Activated B cell treated with CpG ODN at 0.5 μM for 24 hours (primary cell): ENCODE measurements around the gene SHPK. TPM values are rescaled to one million over a fixed set of nuclear protein-coding genes. Genes with fewer than 3 reads are reported as not detected.
A peak's percentile ranks its signal among the peaks of the same experiment; 100 is the strongest.
"Not testable (repeated sequence)": the region's sequence is repeated elsewhere in the genome, so short reads cannot be mapped to it uniquely, and the experiment has no call there.

Experiments used
- ATAC-seq: fragments of 200-7000 bp; cut with Tn5 transposase; one replicate; pipeline ENCODE4 v1.10.0; 2021; ENCODE audit warnings: low read depth, mild to moderate bottlenecking, moderate library complexity
- CTCF ChIA-PET: fragments of 350-600 bp; sonication (Branson Sonifier 250); formaldehyde crosslinking; loops from one replicate; lab custom pipeline; 2021; ENCODE audit warnings: antibody characterized with exemption; lab: Charles Lee
- POLR2A ChIA-PET: fragments of 350-600 bp; sonication (Branson Sonifier 250); formaldehyde crosslinking; loops from one replicate; lab custom pipeline; 2021; ENCODE audit warnings: antibody characterized with exemption; lab: Charles Lee
- DNase-seq: peaks from one replicate; pipeline ENCODE4 v3.0.0; 2022
- H3K27ac Mint-ChIP-seq: one replicate; pipeline ENCODE4 v1.8.0; 2020; ENCODE audit warnings: mixed read lengths
- H3K27me3 Mint-ChIP-seq: one replicate; pipeline ENCODE4 v1.8.0; 2021; ENCODE audit warnings: mixed read lengths
- H3K36me3 Mint-ChIP-seq: one replicate; pipeline ENCODE4 v1.8.0; 2021; ENCODE audit warnings: low read depth, mixed read lengths
- H3K4me1 Mint-ChIP-seq: one replicate; pipeline ENCODE4 v1.8.0; 2021; ENCODE audit warnings: mixed read lengths
- H3K4me3 Mint-ChIP-seq: one replicate; pipeline ENCODE4 v1.8.0; 2020; ENCODE audit warnings: mild to moderate bottlenecking, mixed read lengths
- H3K9me3 Mint-ChIP-seq: one replicate; pipeline ENCODE4 v1.8.0; 2020; ENCODE audit warnings: mixed read lengths
- CTCF ChIP-seq: fragments of 200-600 bp; IDR thresholded peaks from one replicate; pipeline ENCODE4 v1.8.0; 2022; ENCODE audit warnings: antibody characterized with exemption, mild to moderate bottlenecking
- intact Hi-C: fragments of 100-400 bp; cut with micrococcal nuclease; formaldehyde crosslinking; loops from one replicate; pipeline ENCODE4 v1.15.1; 2024
- total RNA-seq: library from RNA; stranded (reverse); gene quantifications from 2 replicates; pipeline ENCODE4 v1.2.3, GENCODE V29; 2022

The SHPK gene
- total RNA-seq, 1 donor from 2014 or later, result 9.5 TPM

GRCh38 chr17:3569534-3570137, 66.4 kb downstream of the SHPK start:
- H3K27ac Mint-ChIP-seq, result no peak overlapping the region
- H3K4me1 Mint-ChIP-seq, result no peaks in the 10 kb centered on the region
- no peaks in the 10 kb centered on the region for H3K9me3 Mint-ChIP-seq
- no peak for ATAC-seq
- POLR2A ChIA-PET, result interaction anchor here (1.7 kb wide), 1 partner anchor 13 kb away, joined by 3 read pairs; no protein-coding TSS in a partner anchor
- DNase-seq, result no peak
- TF ChIP-seq CTCF, result no peak
- no peaks in the 10 kb centered on the region for H3K27me3 Mint-ChIP-seq
- H3K4me3 Mint-ChIP-seq, result no peak overlapping the region
- intact Hi-C loops, result no loop called here
- peaks cover 12% of the 10 kb centered on the region for H3K36me3 Mint-ChIP-seq
- CTCF ChIA-PET, result no interaction called here

- no peak for DNase-seq
These were observed 69.5 kb downstream of the SHPK start for GRCh38 chr17:3566551-3566950.

GRCh38 chr17:3565143-3565542, 70.9 kb downstream of the SHPK start:
- ChIA-PET CTCF (no interaction called here), POLR2A (no interaction called here)
- DNase-seq (no peak), ATAC-seq (no peak)
- Mint-ChIP-seq H3K4me1 (peaks cover 14% of the 10 kb centered on the region), H3K27me3 (no peaks in the 10 kb centered on the region), H3K36me3 (peaks cover 12% of the 10 kb centered on the region), H3K9me3 (no peaks in the 10 kb centered on the region), H3K4me3 (no peak overlapping the region), H3K27ac (no peak overlapping the region)
- TF ChIP-seq CTCF, result no peak
- intact Hi-C loops, result no loop called here

More at GRCh38 chr17:3566551-3566950, 69.5 kb downstream of the SHPK start:
- ChIA-PET CTCF (no interaction called here), POLR2A (no interaction called here)
- Mint-ChIP-seq H3K4me1 (peaks cover 14% of the 10 kb centered on the region), H3K27me3 (no peaks in the 10 kb centered on the region), H3K27ac (no peak overlapping the region), H3K36me3 (peaks cover 12% of the 10 kb centered on the region), H3K4me3 (no peak overlapping the region), H3K9me3 (no peaks in the 10 kb centered on the region)
- TF ChIP-seq CTCF, result no peak
- no peak for ATAC-seq
- intact Hi-C loops, result no loop called here

GRCh38 chr17:3564241-3564640, 71.8 kb downstream of the SHPK start:
- H3K4me3 Mint-ChIP-seq, CTCF ChIA-PET, H3K27ac Mint-ChIP-seq, H3K36me3 Mint-ChIP-seq, POLR2A ChIA-PET, ATAC-seq, H3K9me3 Mint-ChIP-seq, H3K27me3 Mint-ChIP-seq, intact Hi-C loops, DNase-seq: not testable (repeated sequence)
- H3K4me1 Mint-ChIP-seq, result peaks cover 17% of the 10 kb centered on the region

- Mint-ChIP-seq H3K9me3 (no peaks in the 10 kb centered on the region), H3K4me3 (peak overlapping the region; percentile 61), H3K27ac (peak overlapping the region; percentile 88), H3K36me3 (no peaks in the 10 kb centered on the region), H3K4me1 (peaks cover 49% of the 10 kb centered on the region), H3K27me3 (peaks cover 6% of the 10 kb centered on the region)
- ATAC-seq (no peak), DNase-seq (no peak)
- ChIA-PET POLR2A (interaction anchor here (1.1 to 1.5 kb wide), 3 partner anchors 12 to 77 kb away, joined by 4 to 10 read pairs (median 4); partner anchors contain the start of genes CTNS and SHPK), CTCF (interaction anchor here (1.3 to 1.9 kb wide), 2 partner anchors 23 to 77 kb away, joined by 3 to 6 read pairs; partner anchors contain the start of gene SHPK)
- intact Hi-C loops, result loop anchor here (2.0 to 5.0 kb wide), 2 partner anchors 78 to 353 kb away; partner anchors contain the start of genes CTNS and SHPK
- TF ChIP-seq CTCF, result no peak
These were observed 76.8 kb downstream of the SHPK start for GRCh38 chr17:3559270-3559645.
